CD14-positive monocyte (primary cell): ENCODE measurements around the gene ELAVL2. TPM values are rescaled to one million over a fixed set of nuclear protein-coding genes. Genes with fewer than 3 reads are reported as not detected.

Experiments
- DNase-seq, 3 donors: peaks; one replicate each; pipeline ENCODE4 v3.0.0-alpha.2; 2011 to 2022
- H2AFZ ChIP-seq: 2 replicates; pipeline ENCODE4 v1.6.0; 2012; ENCODE audit warnings: mild to moderate bottlenecking, low read depth, low read length, inconsistent platforms; ENCODE audit not compliant: insufficient read depth, poor library complexity, severe bottlenecking
- H3K27ac ChIP-seq, 2 donors: 1 replicate in 1 of 2; 2 replicates in 1 of 2; pipeline ENCODE4 v1.5.1; 2012 to 2013; ENCODE audit warnings: low read length in 2 of 2, control low read depth in 1 of 2, inconsistent platforms in 1 of 2, low read depth in 1 of 2, mild to moderate bottlenecking in 1 of 2
- H3K27me3 ChIP-seq, 2 donors: one replicate each; pipeline versions ENCODE4 v1.6.0 to v1.6.1; 2011 to 2013; ENCODE audit warnings: low read length in 2 of 2; ENCODE audit not compliant: control insufficient read depth in 2 of 2, insufficient read depth in 2 of 2
- H3K36me3 ChIP-seq, 2 donors: replicated peaks in 1 of 2; 1 replicate in 1 of 2; 2 replicates in 1 of 2; pipeline versions ENCODE4 v1.5.1 to v1.6.1; 2012 to 2013; ENCODE audit warnings: low read length in 2 of 2, control low read depth in 1 of 2, inconsistent platforms in 1 of 2, mild to moderate bottlenecking in 1 of 2; ENCODE audit not compliant: insufficient read depth in 2 of 2, control insufficient read depth in 1 of 2
- H3K4me1 ChIP-seq, 2 donors: 1 replicate in 1 of 2; 2 replicates in 1 of 2; pipeline versions ENCODE4 v1.5.1 to v1.6.1; 2012 to 2013; ENCODE audit warnings: low read length in 2 of 2, control low read depth in 1 of 2, inconsistent platforms in 1 of 2, mild to moderate bottlenecking in 1 of 2, moderate library complexity in 1 of 2; ENCODE audit not compliant: insufficient read depth in 2 of 2, control insufficient read depth in 1 of 2
- H3K4me2 ChIP-seq: replicated peaks from 2 replicates; pipeline ENCODE3; 2012; ENCODE audit warnings: low read length, moderate library complexity, mild to moderate bottlenecking; ENCODE audit not compliant: poor library complexity, severe bottlenecking; ENCODE audit errors: extremely low read depth
- H3K4me3 ChIP-seq, 3 experiments: fragments of 200-600 bp in 1 of 3; sonication (generic) in 1 of 3; replicated peaks in 1 of 3; 1 replicate in 2 of 3; 2 replicates in 1 of 3; pipeline ENCODE4 v1.5.1; 2011 to 2013; ENCODE audit warnings: low read length in 3 of 3, mild to moderate bottlenecking in 3 of 3, control low read depth in 2 of 3, low read depth in 2 of 3, inconsistent platforms in 1 of 3, moderate library complexity in 1 of 3
- H3K79me2 ChIP-seq: 2 replicates; pipeline ENCODE4 v1.6.0; 2012; ENCODE audit warnings: mild to moderate bottlenecking, control low read depth, inconsistent platforms, low read length, moderate library complexity; ENCODE audit not compliant: insufficient read depth
- H3K9ac ChIP-seq: 2 replicates; pipeline ENCODE4 v1.6.0; 2017; ENCODE audit warnings: low read length, mild to moderate bottlenecking; ENCODE audit not compliant: insufficient read depth, poor library complexity, severe bottlenecking
- H3K9me3 ChIP-seq, 2 donors: replicated peaks in 1 of 2; 1 replicate in 1 of 2; 2 replicates in 1 of 2; pipeline versions ENCODE4 v1.5.1 to v1.6.1; 2012 to 2013; ENCODE audit warnings: low read length in 2 of 2, control low read depth in 1 of 2; ENCODE audit not compliant: control insufficient read depth in 1 of 2, insufficient read depth in 1 of 2
- H4K20me1 ChIP-seq: 2 replicates; pipeline ENCODE4 v1.6.0; 2012; ENCODE audit warnings: mild to moderate bottlenecking, low read length, control low read depth, moderate library complexity; ENCODE audit not compliant: insufficient read depth
- H3K27ac Mint-ChIP-seq, 7 donors: one replicate each; pipeline ENCODE4 v1.8.0; 2020; ENCODE audit warnings: mild to moderate bottlenecking in 7 of 7, mixed read lengths in 7 of 7, moderate library complexity in 6 of 7, inconsistent platforms in 2 of 7
- H3K27me3 Mint-ChIP-seq, 3 donors: one replicate each; pipeline ENCODE4 v1.8.0; 2021 to 2022; ENCODE audit warnings: low read depth in 3 of 3, mild to moderate bottlenecking in 3 of 3, mixed read lengths in 3 of 3, moderate library complexity in 3 of 3, inconsistent platforms in 1 of 3
- H3K36me3 Mint-ChIP-seq, 2 donors: one replicate each; pipeline ENCODE4 v1.8.0; 2020; ENCODE audit warnings: mixed read lengths in 2 of 2, inconsistent platforms in 1 of 2, mild to moderate bottlenecking in 1 of 2
- H3K4me1 Mint-ChIP-seq: one replicate; pipeline ENCODE4 v1.8.0; 2020; ENCODE audit warnings: mild to moderate bottlenecking, mixed read lengths
- H3K4me3 Mint-ChIP-seq, 2 donors: one replicate each; pipeline ENCODE4 v1.8.0; 2020; ENCODE audit warnings: mild to moderate bottlenecking in 2 of 2, mixed read lengths in 2 of 2, moderate library complexity in 1 of 2
- H3K9me3 Mint-ChIP-seq, 7 donors: one replicate each; pipeline ENCODE4 v1.8.0; 2020 to 2022; ENCODE audit warnings: mixed read lengths in 7 of 7, mild to moderate bottlenecking in 6 of 7, moderate library complexity in 6 of 7, inconsistent platforms in 2 of 7
- CTCF ChIP-seq: fragments of 200-600 bp; IDR thresholded peaks from one replicate; pipeline ENCODE4 v1.8.0; 2022; ENCODE audit warnings: antibody characterized with exemption, mild to moderate bottlenecking
- WGBS: methylation state at CpG from one replicate; pipeline ENCODE4 v1.1.5; 2013; ENCODE audit warnings: missing lambda C conversion rate; ENCODE audit not compliant: insufficient coverage; 5-methylcytosine and 5-hydroxymethylcytosine counted together
- intact Hi-C, 2 donors: fragments of 100-400 bp; cut with micrococcal nuclease; formaldehyde crosslinking; loops; one replicate each; pipeline versions ENCODE4 v1.15.0 to v1.15.1; 2023
- polyA plus RNA-seq, 3 donors: library from polyadenylated mRNA; depleted of rRNA in 1 of 3; unstranded in 2 of 3; stranded (reverse) in 1 of 3; fragments of 300-500 nt in 2 of 3; fragments of >200 nt in 1 of 3; fragmentation: Illumina TruSeq in 2 of 3; gene quantifications; 1 replicate in 2 of 3; 2 replicates in 1 of 3; pipeline ENCODE4 v1.2.3, GENCODE V29; 2012 to 2021

The ELAVL2 gene
- polyA plus RNA-seq, 3 donors = not detected

- no peaks in the 10 kb centered on the region for H3K4me1 ChIP-seq
- TF ChIP-seq CTCF = no peak
- WGBS = 90% methylated on average over 2 of the region's 6 CpGs
- Mint-ChIP-seq H3K27me3 (no peaks in the 10 kb centered on the region), H3K4me3 (no peak overlapping the region), H3K27ac (no peak overlapping the region), H3K36me3 (no peaks in the 10 kb centered on the region), H3K9me3 (peaks cover 0 to 6% (median 0%) of the 10 kb centered on the region in 7 donors), H3K4me1 (no peaks in the 10 kb centered on the region)
- no peaks in the 10 kb centered on the region for H3K36me3 ChIP-seq
- H3K9me3 ChIP-seq = no peaks in the 10 kb centered on the region
- H3K4me2 ChIP-seq = no peak overlapping the region
- intact Hi-C loops = no loop called here
- H3K9ac ChIP-seq = no peak overlapping the region
- no peak overlapping the region for H2AFZ ChIP-seq
- H4K20me1 ChIP-seq = no peaks in the 10 kb centered on the region
- no peak overlapping the region for H3K27ac ChIP-seq
- H3K27me3 ChIP-seq = no peaks in the 10 kb centered on the region
- no peak for DNase-seq
- no peaks in the 10 kb centered on the region for H3K79me2 ChIP-seq
- no peak overlapping the region for H3K4me3 ChIP-seq
Measured at GRCh38 chr9:23701291-23701690, 124.7 kb downstream of the ELAVL2 start.

GRCh38 chr9:23700359-23700758 is 125.7 kb downstream of the ELAVL2 start:
- no peaks in the 10 kb centered on the region for H3K36me3 Mint-ChIP-seq
- DNase-seq = no peak
- WGBS = no CpG with 5 or more reads among the region's 2 CpGs

More at GRCh38 chr9:23700359-23700758, 125.7 kb downstream of the ELAVL2 start:
- Histone ChIP-seq H3K9me3 (no peaks in the 10 kb centered on the region), H3K79me2 (no peaks in the 10 kb centered on the region), H3K27me3 (no peaks in the 10 kb centered on the region), H3K9ac (no peak overlapping the region), H3K4me3 (no peak overlapping the region), H3K27ac (no peak overlapping the region), H3K36me3 (no peaks in the 10 kb centered on the region), H3K4me1 (no peaks in the 10 kb centered on the region), H3K4me2 (no peak overlapping the region), H4K20me1 (no peaks in the 10 kb centered on the region), H2AFZ (no peak overlapping the region)
- no peaks in the 10 kb centered on the region for H3K4me1 Mint-ChIP-seq
- H3K27me3 Mint-ChIP-seq = no peaks in the 10 kb centered on the region
- intact Hi-C loops = no loop called here
- H3K27ac Mint-ChIP-seq = no peak overlapping the region
- peaks cover 0 to 6% (median 2%) of the 10 kb centered on the region in 7 donors for H3K9me3 Mint-ChIP-seq
- no peak for TF ChIP-seq CTCF
- H3K4me3 Mint-ChIP-seq = no peak overlapping the region
